ENCODE data around the gene DOCK3. TPM values are rescaled to one million over a fixed set of nuclear protein-coding genes. Genes with fewer than 3 reads are reported as not detected.

Gene DOCK3
- total and polyA plus RNA-seq, 4 donors: 0.01 to 0.08 (median 0.06) TPM; not detected in 1

GRCh38 chr3:50983887-50984286, 309.2 kb downstream of the DOCK3 start:
- Histone ChIP-seq H3K9me3 (ENCODE audit: control insufficient read depth in 4 of 4, low read length in 3 of 4) (no peaks in the 10 kb centered on the region), H3K36me3 (ENCODE audit: control insufficient read depth in 4 of 4, insufficient read depth in 3 of 4, low read depth in 1 of 4, low read length in 3 of 4) (no peaks in the 10 kb centered on the region), H3K4me3 (ENCODE audit: low read depth in 1 of 3, low read length in 3 of 3) (no peak overlapping the region), H3K9ac (ENCODE audit: low read depth in 1 of 2, low read length in 2 of 2) (no peak overlapping the region), H3K4me1 (ENCODE audit: control insufficient read depth in 4 of 4, insufficient read depth in 4 of 4, low read length in 3 of 4) (no peaks in the 10 kb centered on the region), H3K27ac (ENCODE audit: low read depth in 1 of 2, low read length in 2 of 2) (no peak overlapping the region), H3K27me3 (ENCODE audit: control insufficient read depth in 4 of 4, insufficient read depth in 4 of 4, low read length in 3 of 4) (no peaks in the 10 kb centered on the region)
- DNase-seq (ENCODE audit: low spot score): no peak
- 90% methylated on average over 5 of the region's 5 CpGs for WGBS
- TF ChIP-seq ZBTB33 (IDR thresholded peaks at IDR 0.05) (no peak), FOXA1 (IDR thresholded peaks at IDR 0.05) (no peak), FOXA2 (IDR thresholded peaks at IDR 0.05) (no peak), CTCF (IDR thresholded peaks at IDR 0.05; ENCODE audit: low read depth, low read length, missing input control) (no peak), RAD21 (IDR thresholded peaks at IDR 0.05) (no peak), HNF4A (conservative IDR thresholded peaks at IDR 0.05) (no peak)

- 30% methylated on average over 1 of the region's 1 CpG for WGBS
- Histone ChIP-seq H3K9ac (ENCODE audit: low read depth in 1 of 2, low read length in 2 of 2) (no peak overlapping the region), H3K4me1 (ENCODE audit: control insufficient read depth in 4 of 4, insufficient read depth in 4 of 4, low read length in 3 of 4) (no peaks in the 10 kb centered on the region), H3K27ac (ENCODE audit: low read depth in 1 of 2, low read length in 2 of 2) (no peak overlapping the region), H3K4me3 (ENCODE audit: low read depth in 1 of 3, low read length in 3 of 3) (no peak overlapping the region), H3K27me3 (ENCODE audit: control insufficient read depth in 4 of 4, insufficient read depth in 4 of 4, low read length in 3 of 4) (no peaks in the 10 kb centered on the region), H3K36me3 (ENCODE audit: control insufficient read depth in 4 of 4, insufficient read depth in 3 of 4, low read depth in 1 of 4, low read length in 3 of 4) (no peaks in the 10 kb centered on the region), H3K9me3 (ENCODE audit: control insufficient read depth in 4 of 4, low read length in 3 of 4) (peaks cover 0 to 2% (median under 1%) of the 10 kb centered on the region in 4 donors)
- DNase-seq (ENCODE audit: low spot score): no peak
- TF ChIP-seq JUND (IDR thresholded peaks at IDR 0.05): peak; percentile 86
- TF ChIP-seq FOXA1 (IDR thresholded peaks at IDR 0.05): no peak
- no peak for TF ChIP-seq FOXA2 (IDR thresholded peaks at IDR 0.05)
- TF ChIP-seq MAX (IDR thresholded peaks at IDR 0.05): no peak
- no peak for TF ChIP-seq NR2F2 (IDR thresholded peaks at IDR 0.05)
- peak; percentile 59 to 61 for TF ChIP-seq HNF4A (conservative IDR thresholded peaks at IDR 0.05)
- TF ChIP-seq EGR1 (IDR thresholded peaks at IDR 0.05; ENCODE audit: low read depth in 2 of 2): peak in 1 of 2 donors; percentile 32
These were observed 311.2 kb downstream of the DOCK3 start for GRCh38 chr3:50985893-50986292.

GRCh38 chr3:50986726-50987125, 312.0 kb downstream of the DOCK3 start:
- peaks cover 0 to 6% (median 3%) of the 10 kb centered on the region in 4 donors for H3K9me3 ChIP-seq (ENCODE audit: control insufficient read depth in 4 of 4, low read length in 3 of 4)
- H3K36me3 ChIP-seq (ENCODE audit: control insufficient read depth in 4 of 4, insufficient read depth in 3 of 4, low read depth in 1 of 4, low read length in 3 of 4): no peaks in the 10 kb centered on the region
- no peaks in the 10 kb centered on the region for H3K27me3 ChIP-seq (ENCODE audit: control insufficient read depth in 4 of 4, insufficient read depth in 4 of 4, low read length in 3 of 4)
- WGBS: 88% methylated on average over 2 of the region's 2 CpGs
- H3K4me3 ChIP-seq (ENCODE audit: low read depth in 1 of 3, low read length in 3 of 3): no peak overlapping the region
- no peak overlapping the region for H3K9ac ChIP-seq (ENCODE audit: low read depth in 1 of 2, low read length in 2 of 2)
- no peak overlapping the region for H3K27ac ChIP-seq (ENCODE audit: low read depth in 1 of 2, low read length in 2 of 2)
- no peaks in the 10 kb centered on the region for H3K4me1 ChIP-seq (ENCODE audit: control insufficient read depth in 4 of 4, insufficient read depth in 4 of 4, low read length in 3 of 4)
- DNase-seq (ENCODE audit: low spot score): no peak
- TF ChIP-seq TAF1 (conservative IDR thresholded peaks at IDR 0.05): no peak
- TF ChIP-seq NR2F2 (IDR thresholded peaks at IDR 0.05): no peak
- no peak for TF ChIP-seq EGR1 (IDR thresholded peaks at IDR 0.05; ENCODE audit: low read depth in 2 of 2)
- TF ChIP-seq RXRA (IDR thresholded peaks at IDR 0.05): no peak
- no peak for TF ChIP-seq HNF4G (IDR thresholded peaks at IDR 0.05)
- no peak for TF ChIP-seq HNF4A (conservative IDR thresholded peaks at IDR 0.05)
- TF ChIP-seq RAD21 (IDR thresholded peaks at IDR 0.05): no peak
- no peak for TF ChIP-seq ATF3 (IDR thresholded peaks at IDR 0.05)
- TF ChIP-seq GABPA (IDR thresholded peaks at IDR 0.05 in 1 of 2, conservative IDR thresholded peaks at IDR 0.05 in 1 of 2): no peak
- no peak for TF ChIP-seq FOXA1 (IDR thresholded peaks at IDR 0.05)
- TF ChIP-seq SP1 (IDR thresholded peaks at IDR 0.05): no peak
- TF ChIP-seq JUND (IDR thresholded peaks at IDR 0.05): no peak
- TF ChIP-seq REST (IDR thresholded peaks at IDR 0.05): no peak
- TF ChIP-seq FOXA2 (IDR thresholded peaks at IDR 0.05): no peak
- no peak for TF ChIP-seq MAX (IDR thresholded peaks at IDR 0.05)
- TF ChIP-seq YY1 (IDR thresholded peaks at IDR 0.05): no peak

All from liver (tissue), 9 donors.